ENCODE data around the gene HLA-DMA. TPM values are rescaled to one million over a fixed set of nuclear protein-coding genes. Genes with fewer than 3 reads are reported as not detected.

HLA-DMA gene
- total and polyA plus RNA-seq, 2 of the 8 experiments (the other 6 are each of a cell fraction or from before 2014, with no cell fraction given) = 13.3 to 23.1 TPM

DNA sequence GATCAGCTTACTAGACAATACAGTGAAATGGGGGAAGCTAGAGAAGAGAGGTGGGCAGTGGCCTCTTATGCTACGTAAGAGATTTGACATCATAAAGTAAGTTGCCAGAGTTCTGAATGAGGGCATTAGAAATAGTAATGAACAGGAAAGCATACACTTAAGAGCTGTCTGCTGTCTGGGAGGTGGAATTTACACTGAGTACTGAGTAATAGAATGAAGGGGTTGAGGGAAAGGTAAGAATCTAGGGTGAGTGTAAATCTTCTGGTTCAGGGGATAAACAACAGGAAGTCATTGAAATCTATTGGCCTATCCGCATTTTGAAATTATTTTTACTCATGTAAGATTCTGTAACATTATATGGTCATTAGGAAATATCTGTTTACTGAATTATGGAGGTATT, 47.8 kb downstream of the HLA-DMA start:
- Histone ChIP-seq H4K8ac (ENCODE audit: extremely low read depth, insufficient read depth, low read length) (no peak overlapping the region), H2BK120ac (replicated peaks; ENCODE audit: low read depth, low read length) (no peak overlapping the region), H2AK5ac (ENCODE audit: low read depth, low read length) (no peak overlapping the region), H3K4me3 (ENCODE audit: extremely low read depth in 1 of 4, insufficient read depth in 2 of 4, low read depth in 3 of 4, low read length in 4 of 4) (no peak overlapping the region), H3K4me1 (replicated peaks in 1 of 4; ENCODE audit: control insufficient read depth in 3 of 4, insufficient read depth in 4 of 4, low read length in 3 of 4) (no peaks in the 10 kb centered on the region), H4K91ac (replicated peaks; ENCODE audit: insufficient read length, low read length) (no peak overlapping the region), H2BK15ac (ENCODE audit: low read length) (no peak overlapping the region), H3K9ac (replicated peaks in 1 of 4; ENCODE audit: extremely low read depth in 1 of 4, low read depth in 3 of 4, low read length in 3 of 4) (no peak overlapping the region), H2AFZ (ENCODE audit: low read length) (no peak overlapping the region), H4K20me1 (replicated peaks in 1 of 2; ENCODE audit: control insufficient read depth in 1 of 2, insufficient read depth in 2 of 2, low read length in 2 of 2) (no peaks in the 10 kb centered on the region), H3K4me2 (ENCODE audit: insufficient read depth in 1 of 2, low read depth in 2 of 2, low read length in 2 of 2) (no peak overlapping the region), H3K56ac (replicated peaks; ENCODE audit: insufficient read length, low read depth, low read length) (no peak overlapping the region), H2BK20ac (ENCODE audit: low read length) (no peak overlapping the region), H2BK5ac (ENCODE audit: low read depth, low read length) (no peak overlapping the region), H3K18ac (ENCODE audit: extremely low read depth, low read length) (no peak overlapping the region), H4K5ac (ENCODE audit: insufficient read length, low read depth, low read length) (no peak overlapping the region), H3K27ac (ENCODE audit: low read depth, low read length) (no peak overlapping the region), H2BK12ac (ENCODE audit: low read depth, low read length) (no peak overlapping the region), H3K9me3 (ENCODE audit: insufficient read depth in 2 of 2, low read depth in 1 of 2, low read length in 1 of 2) (no peaks in the 10 kb centered on the region), H3K4ac (replicated peaks; ENCODE audit: insufficient read length, low read depth, low read length) (no peak overlapping the region), H3K14ac (ENCODE audit: insufficient read length) (no peak overlapping the region), H3K79me1 (ENCODE audit: low read depth, low read length) (no peaks in the 10 kb centered on the region), H3K36me3 (ENCODE audit: control insufficient read depth in 2 of 4, insufficient read depth in 4 of 4, low read length in 3 of 4) (no peaks in the 10 kb centered on the region; a peak in 1 of 8 replicates), H3K23ac (ENCODE audit: insufficient read length) (no peak overlapping the region), H3K27me3 (replicated peaks in 1 of 4; ENCODE audit: control insufficient read depth in 3 of 4, extremely low read depth in 1 of 4, insufficient read depth in 3 of 4, low read length in 3 of 4) (peaks cover 0 to 2% (median 0%) of the 10 kb centered on the region in 4 experiments; a peak in 1 of 7 replicates), H3K23me2 (ENCODE audit: low read depth, low read length) (no peaks in the 10 kb centered on the region), H3K79me2 (ENCODE audit: control insufficient read depth in 1 of 2, insufficient read depth in 2 of 2, low read length in 2 of 2) (no peaks in the 10 kb centered on the region)
- ChIA-PET CTCF (ENCODE audit: partially characterized antibody) (interaction anchor here (0.7 to 3.9 kb wide), 11 partner anchors 8 to 79 kb away, joined by 3 to 14 read pairs (median 5); no protein-coding TSS in a partner anchor), POLR2A (ENCODE audit: partially characterized antibody) (interaction anchor here (0.8 to 2.3 kb wide), 4 partner anchors 10 to 78 kb away, joined by 3 to 14 read pairs (median 6); no protein-coding TSS in a partner anchor)
- DNase-seq (ENCODE audit: low read depth in 1 of 2, low spot score in 2 of 2) (no peak), FAIRE-seq (no peak)
- 84% methylated on average over 2 of the region's 2 CpGs; no CpG with 5 or more reads in 1 of the 2 experiments for WGBS, 2 experiments (ENCODE audit: extremely low coverage in 1 of 2, insufficient coverage in 1 of 2, insufficient read length in 1 of 2, insufficient replicate concordance in 2 of 2, low coverage in 1 of 2, low lambda C conversion rate in 2 of 2, missing lambda C conversion rate in 1 of 2)
- TF ChIP-seq EP300 (IDR thresholded peaks at IDR 0.05; ENCODE audit: borderline replicate concordance in 1 of 2, low read depth in 2 of 2, low read length in 2 of 2) (no peak), JUN (IDR thresholded peaks at IDR 0.05; ENCODE audit: low read depth, low read length) (no peak), HDAC6 (IDR thresholded peaks at IDR 0.05; ENCODE audit: low read depth, low read length) (no peak), RAD21 (IDR thresholded peaks at IDR 0.05 in 1 of 2, conservative IDR thresholded peaks at IDR 0.05 in 1 of 2; ENCODE audit: low read depth in 2 of 2, low read length in 2 of 2) (no peak), CBX8 (IDR thresholded peaks at IDR 0.05; ENCODE audit: borderline replicate concordance, low read depth, low read length) (no peak), ZNF274 (IDR thresholded peaks at IDR 0.05; ENCODE audit: borderline replicate concordance, extremely low read depth, low read length) (no peak), CTBP2 (IDR thresholded peaks at IDR 0.05; ENCODE audit: borderline replicate concordance, insufficient read depth, insufficient read length, low read length) (no peak), POU5F1 (IDR thresholded peaks at IDR 0.05; ENCODE audit: low read depth, low read length) (no peak), TBP (IDR thresholded peaks at IDR 0.05; ENCODE audit: low read depth, low read length) (no peak), NRF1 (IDR thresholded peaks at IDR 0.05; ENCODE audit: low read depth, low read length) (no peak), HDAC2 (IDR thresholded peaks at IDR 0.05; ENCODE audit: borderline replicate concordance in 1 of 2, low read depth in 2 of 2, low read length in 2 of 2) (no peak)
- TF ChIP-seq, protein P1, sequence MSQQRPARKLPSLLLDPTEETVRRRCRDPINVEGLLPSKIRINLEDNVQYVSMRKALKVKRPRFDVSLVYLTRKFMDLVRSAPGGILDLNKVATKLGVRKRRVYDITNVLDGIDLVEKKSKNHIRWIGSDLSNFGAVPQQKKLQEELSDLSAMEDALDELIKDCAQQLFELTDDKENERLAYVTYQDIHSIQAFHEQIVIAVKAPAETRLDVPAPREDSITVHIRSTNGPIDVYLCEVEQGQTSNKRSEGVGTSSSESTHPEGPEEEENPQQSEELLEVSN (IDR thresholded peaks at IDR 0.05) = no peak

Data from H1 (cell line).